ENCODE results near the gene HSPG2. TPM values are rescaled to one million over a fixed set of nuclear protein-coding genes. Genes with fewer than 3 reads are reported as not detected.

Gene HSPG2
- total and polyA plus RNA-seq, 2 of the 13 experiments (the other 11 are each of a cell fraction or from before 2014, with no cell fraction given), result 9.1 to 13.1 TPM

DNA sequence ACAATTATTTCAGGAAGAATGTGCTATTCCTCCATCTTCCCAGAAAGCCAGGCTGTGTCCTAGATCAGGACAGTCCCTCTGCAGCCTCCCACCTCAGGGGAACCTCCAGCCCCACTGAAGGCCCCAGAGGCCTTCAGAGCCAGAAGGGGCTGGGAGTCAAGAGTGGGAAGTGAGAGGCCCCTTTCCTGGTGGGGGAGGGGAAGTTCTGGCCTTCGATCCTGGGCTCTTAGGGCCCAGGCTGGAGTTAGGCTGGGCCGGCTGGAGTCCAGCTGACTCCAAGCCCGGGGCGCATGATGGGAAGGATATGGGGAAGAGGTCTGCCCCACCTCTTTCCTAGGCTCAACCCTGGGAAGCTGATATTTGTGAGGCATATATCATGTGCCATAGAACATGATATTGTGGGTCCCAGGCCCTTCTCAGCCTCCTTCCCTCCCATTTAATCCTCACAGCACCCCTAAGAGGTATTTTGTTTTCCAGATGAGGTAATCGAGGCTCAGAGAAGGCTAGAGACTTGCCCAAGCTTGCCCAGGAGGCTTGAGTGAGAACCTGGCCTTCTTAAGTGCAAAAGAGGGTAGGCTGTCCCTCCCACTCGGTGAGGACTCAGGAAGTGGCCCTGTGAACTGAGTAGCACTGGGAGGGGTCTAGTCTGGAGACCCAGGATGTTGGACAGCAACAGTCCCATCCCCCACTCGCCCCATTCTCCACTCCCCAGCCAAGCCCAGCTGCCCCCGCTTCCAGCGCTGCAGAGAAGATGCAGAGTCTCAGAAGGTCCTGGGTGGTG lies 18.6 kb upstream of the HSPG2 start (continued):
- no peak for TF ChIP-seq SSRP1 (CRISPR knock-in tag; IDR thresholded peaks at IDR 0.05)
- TF ChIP-seq SOX6 (IDR thresholded peaks at IDR 0.05), result no peak
- TF ChIP-seq SOX6 (CRISPR knock-in tag; IDR thresholded peaks at IDR 0.05), result no peak
- TF ChIP-seq, protein P1, sequence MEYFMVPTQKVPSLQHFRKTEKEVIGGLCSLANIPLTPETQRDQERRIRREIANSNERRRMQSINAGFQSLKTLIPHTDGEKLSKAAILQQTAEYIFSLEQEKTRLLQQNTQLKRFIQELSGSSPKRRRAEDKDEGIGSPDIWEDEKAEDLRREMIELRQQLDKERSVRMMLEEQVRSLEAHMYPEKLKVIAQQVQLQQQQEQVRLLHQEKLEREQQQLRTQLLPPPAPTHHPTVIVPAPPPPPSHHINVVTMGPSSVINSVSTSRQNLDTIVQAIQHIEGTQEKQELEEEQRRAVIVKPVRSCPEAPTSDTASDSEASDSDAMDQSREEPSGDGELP (IDR thresholded peaks at IDR 0.05; ENCODE audit: borderline replicate concordance, low read depth), result peak; percentile 64; the same call in 1 of the 2 replicates
- no peak for TF ChIP-seq ZNF496 (CRISPR knock-in tag; IDR thresholded peaks at IDR 0.05; ENCODE audit: insufficient replicate concordance)
- 0 out of 2 replicates have a peak, but pooled peaks have one; percentile 22 for TF ChIP-seq SAP130 (CRISPR knock-in tag; IDR thresholded peaks at IDR 0.05; ENCODE audit: low read depth)
- peak; percentile 40; the same call in 1 of the 2 replicates for TF ChIP-seq ZFY (CRISPR knock-in tag; IDR thresholded peaks at IDR 0.05)
- TF ChIP-seq, protein P2, sequence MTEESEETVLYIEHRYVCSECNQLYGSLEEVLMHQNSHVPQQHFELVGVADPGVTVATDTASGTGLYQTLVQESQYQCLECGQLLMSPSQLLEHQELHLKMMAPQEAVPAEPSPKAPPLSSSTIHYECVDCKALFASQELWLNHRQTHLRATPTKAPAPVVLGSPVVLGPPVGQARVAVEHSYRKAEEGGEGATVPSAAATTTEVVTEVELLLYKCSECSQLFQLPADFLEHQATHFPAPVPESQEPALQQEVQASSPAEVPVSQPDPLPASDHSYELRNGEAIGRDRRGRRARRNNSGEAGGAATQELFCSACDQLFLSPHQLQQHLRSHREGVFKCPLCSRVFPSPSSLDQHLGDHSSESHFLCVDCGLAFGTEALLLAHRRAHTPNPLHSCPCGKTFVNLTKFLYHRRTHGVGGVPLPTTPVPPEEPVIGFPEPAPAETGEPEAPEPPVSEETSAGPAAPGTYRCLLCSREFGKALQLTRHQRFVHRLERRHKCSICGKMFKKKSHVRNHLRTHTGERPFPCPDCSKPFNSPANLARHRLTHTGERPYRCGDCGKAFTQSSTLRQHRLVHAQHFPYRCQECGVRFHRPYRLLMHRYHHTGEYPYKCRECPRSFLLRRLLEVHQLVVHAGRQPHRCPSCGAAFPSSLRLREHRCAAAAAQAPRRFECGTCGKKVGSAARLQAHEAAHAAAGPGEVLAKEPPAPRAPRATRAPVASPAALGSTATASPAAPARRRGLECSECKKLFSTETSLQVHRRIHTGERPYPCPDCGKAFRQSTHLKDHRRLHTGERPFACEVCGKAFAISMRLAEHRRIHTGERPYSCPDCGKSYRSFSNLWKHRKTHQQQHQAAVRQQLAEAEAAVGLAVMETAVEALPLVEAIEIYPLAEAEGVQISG (CRISPR knock-in tag; IDR thresholded peaks at IDR 0.05), result 0 out of 2 replicates have a peak, but pooled peaks have one; percentile 26
- TF ChIP-seq LCORL (IDR thresholded peaks at IDR 0.05), result no peak
- 0 out of 2 replicates have a peak, but pooled peaks have one; percentile 32 for TF ChIP-seq LCORL (CRISPR knock-in tag; IDR thresholded peaks at IDR 0.05)
- no peak for TF ChIP-seq DNMT1 (CRISPR knock-in tag; IDR thresholded peaks at IDR 0.05)
- TF ChIP-seq, protein P3, sequence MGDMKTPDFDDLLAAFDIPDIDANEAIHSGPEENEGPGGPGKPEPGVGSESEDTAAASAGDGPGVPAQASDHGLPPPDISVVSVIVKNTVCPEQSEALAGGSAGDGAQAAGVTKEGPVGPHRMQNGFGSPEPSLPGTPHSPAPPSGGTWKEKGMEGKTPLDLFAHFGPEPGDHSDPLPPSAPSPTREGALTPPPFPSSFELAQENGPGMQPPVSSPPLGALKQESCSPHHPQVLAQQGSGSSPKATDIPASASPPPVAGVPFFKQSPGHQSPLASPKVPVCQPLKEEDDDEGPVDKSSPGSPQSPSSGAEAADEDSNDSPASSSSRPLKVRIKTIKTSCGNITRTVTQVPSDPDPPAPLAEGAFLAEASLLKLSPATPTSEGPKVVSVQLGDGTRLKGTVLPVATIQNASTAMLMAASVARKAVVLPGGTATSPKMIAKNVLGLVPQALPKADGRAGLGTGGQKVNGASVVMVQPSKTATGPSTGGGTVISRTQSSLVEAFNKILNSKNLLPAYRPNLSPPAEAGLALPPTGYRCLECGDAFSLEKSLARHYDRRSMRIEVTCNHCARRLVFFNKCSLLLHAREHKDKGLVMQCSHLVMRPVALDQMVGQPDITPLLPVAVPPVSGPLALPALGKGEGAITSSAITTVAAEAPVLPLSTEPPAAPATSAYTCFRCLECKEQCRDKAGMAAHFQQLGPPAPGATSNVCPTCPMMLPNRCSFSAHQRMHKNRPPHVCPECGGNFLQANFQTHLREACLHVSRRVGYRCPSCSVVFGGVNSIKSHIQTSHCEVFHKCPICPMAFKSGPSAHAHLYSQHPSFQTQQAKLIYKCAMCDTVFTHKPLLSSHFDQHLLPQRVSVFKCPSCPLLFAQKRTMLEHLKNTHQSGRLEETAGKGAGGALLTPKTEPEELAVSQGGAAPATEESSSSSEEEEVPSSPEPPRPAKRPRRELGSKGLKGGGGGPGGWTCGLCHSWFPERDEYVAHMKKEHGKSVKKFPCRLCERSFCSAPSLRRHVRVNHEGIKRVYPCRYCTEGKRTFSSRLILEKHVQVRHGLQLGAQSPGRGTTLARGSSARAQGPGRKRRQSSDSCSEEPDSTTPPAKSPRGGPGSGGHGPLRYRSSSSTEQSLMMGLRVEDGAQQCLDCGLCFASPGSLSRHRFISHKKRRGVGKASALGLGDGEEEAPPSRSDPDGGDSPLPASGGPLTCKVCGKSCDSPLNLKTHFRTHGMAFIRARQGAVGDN (CRISPR knock-in tag; IDR thresholded peaks at IDR 0.05), result peak; percentile 61
- TF ChIP-seq FOXK1 (CRISPR knock-in tag; IDR thresholded peaks at IDR 0.05; ENCODE audit: borderline replicate concordance, low read depth), result no peak
- no peak for TF ChIP-seq ARID2 (CRISPR knock-in tag; IDR thresholded peaks at IDR 0.05; ENCODE audit: borderline replicate concordance)
- TF ChIP-seq ZNF12 (CRISPR knock-in tag; IDR thresholded peaks at IDR 0.05), result 0 out of 2 replicates have a peak, but pooled peaks have one; percentile 22
- no peak for TF ChIP-seq KAT2B (IDR thresholded peaks at IDR 0.05; ENCODE audit: borderline replicate concordance, low read depth, low read length)
- no peak for TF ChIP-seq ZNF33A (CRISPR knock-in tag; IDR thresholded peaks at IDR 0.05; ENCODE audit: borderline replicate concordance)
- TF ChIP-seq, protein P4, sequence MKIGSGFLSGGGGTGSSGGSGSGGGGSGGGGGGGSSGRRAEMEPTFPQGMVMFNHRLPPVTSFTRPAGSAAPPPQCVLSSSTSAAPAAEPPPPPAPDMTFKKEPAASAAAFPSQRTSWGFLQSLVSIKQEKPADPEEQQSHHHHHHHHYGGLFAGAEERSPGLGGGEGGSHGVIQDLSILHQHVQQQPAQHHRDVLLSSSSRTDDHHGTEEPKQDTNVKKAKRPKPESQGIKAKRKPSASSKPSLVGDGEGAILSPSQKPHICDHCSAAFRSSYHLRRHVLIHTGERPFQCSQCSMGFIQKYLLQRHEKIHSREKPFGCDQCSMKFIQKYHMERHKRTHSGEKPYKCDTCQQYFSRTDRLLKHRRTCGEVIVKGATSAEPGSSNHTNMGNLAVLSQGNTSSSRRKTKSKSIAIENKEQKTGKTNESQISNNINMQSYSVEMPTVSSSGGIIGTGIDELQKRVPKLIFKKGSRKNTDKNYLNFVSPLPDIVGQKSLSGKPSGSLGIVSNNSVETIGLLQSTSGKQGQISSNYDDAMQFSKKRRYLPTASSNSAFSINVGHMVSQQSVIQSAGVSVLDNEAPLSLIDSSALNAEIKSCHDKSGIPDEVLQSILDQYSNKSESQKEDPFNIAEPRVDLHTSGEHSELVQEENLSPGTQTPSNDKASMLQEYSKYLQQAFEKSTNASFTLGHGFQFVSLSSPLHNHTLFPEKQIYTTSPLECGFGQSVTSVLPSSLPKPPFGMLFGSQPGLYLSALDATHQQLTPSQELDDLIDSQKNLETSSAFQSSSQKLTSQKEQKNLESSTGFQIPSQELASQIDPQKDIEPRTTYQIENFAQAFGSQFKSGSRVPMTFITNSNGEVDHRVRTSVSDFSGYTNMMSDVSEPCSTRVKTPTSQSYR (CRISPR knock-in tag; IDR thresholded peaks at IDR 0.05; ENCODE audit: borderline replicate concordance), result peak; percentile 86
